Endothelial cell of umbilical vein (primary cell): ENCODE measurements around the gene WDR5.

Experiments used
- CTCF ChIP-seq, 2 donors: IDR thresholded peaks; 1 replicate in 1 of 2; 2 replicates in 1 of 2; pipeline ENCODE4 v1.5.1; 2011; ENCODE audit warnings: low read length in 2 of 2, mild to moderate bottlenecking in 2 of 2, moderate library complexity in 2 of 2, control low read depth in 1 of 2, inconsistent platforms in 1 of 2, low read depth in 1 of 2; ENCODE audit not compliant: insufficient read depth in 1 of 2; ENCODE audit errors: extremely low read depth in 1 of 2
- EZH2 ChIP-seq: IDR thresholded peaks from 2 replicates; pipeline ENCODE4 v1.6.1; 2012; ENCODE audit warnings: borderline replicate concordance, low read depth, mild to moderate bottlenecking, moderate library complexity, low read length, inconsistent platforms; ENCODE audit not compliant: severe bottlenecking
- FOS ChIP-seq: IDR thresholded peaks from 2 replicates; pipeline ENCODE4 v1.6.1; 2011; ENCODE audit warnings: mild to moderate bottlenecking, low read length, moderate library complexity, borderline replicate concordance; ENCODE audit not compliant: insufficient read depth
- JUN ChIP-seq: IDR thresholded peaks from 2 replicates; pipeline ENCODE4 v1.6.1; 2011; ENCODE audit warnings: borderline replicate concordance, low read depth; ENCODE audit not compliant: insufficient read length, insufficient read depth
- MYC ChIP-seq: IDR thresholded peaks from one replicate; pipeline ENCODE4 v1.6.1; 2011; ENCODE audit warnings: mild to moderate bottlenecking, low read depth, low read length
- POLR2A ChIP-seq: IDR thresholded peaks from 2 replicates; pipeline ENCODE4 v1.6.1; 2012; ENCODE audit warnings: low read depth, mild to moderate bottlenecking, control low read depth, low read length
- POLR2AphosphoS5 ChIP-seq: IDR thresholded peaks from 2 replicates; pipeline ENCODE4 v1.6.1; 2012; ENCODE audit warnings: low read depth, mild to moderate bottlenecking, control low read depth, low read length, moderate library complexity; ENCODE audit not compliant: insufficient read depth
- TF ChIP-seq, protein P1 (sequence below): IDR thresholded peaks from 2 replicates; pipeline ENCODE4 v1.6.1; 2011; ENCODE audit not compliant: insufficient read depth, insufficient read length

GRCh38 chr9:134191455-134192209 lies 55.8 kb downstream of the WDR5 start:
- TF ChIP-seq CTCF (IDR thresholded peaks at IDR 0.05; ENCODE audit: extremely low read depth in 1 of 2, insufficient read depth in 1 of 2, low read depth in 1 of 2, low read length in 2 of 2) (no peak), EZH2 (no peak), POLR2A (no peak), POLR2AphosphoS5 (no peak), JUN (no peak), FOS (no peak), MYC (no peak)
- TF ChIP-seq, protein P1, sequence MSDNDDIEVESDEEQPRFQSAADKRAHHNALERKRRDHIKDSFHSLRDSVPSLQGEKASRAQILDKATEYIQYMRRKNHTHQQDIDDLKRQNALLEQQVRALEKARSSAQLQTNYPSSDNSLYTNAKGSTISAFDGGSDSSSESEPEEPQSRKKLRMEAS, result no peak
